Renal cortex interstitium (tissue), 15 donors: ENCODE measurements around the gene DRG2. TPM values are rescaled to one million over a fixed set of nuclear protein-coding genes. Genes with fewer than 3 reads are reported as not detected.

Source experiments
- DNase-seq, 11 donors: peaks; one replicate each; pipeline ENCODE4 v3.0.0-alpha.2; 2013; ENCODE audit warnings: low read depth in 9 of 11, low spot score in 4 of 11; ENCODE audit errors: extremely low read depth in 1 of 11
- long read RNA-seq, 16 experiments: transcript quantifications; one replicate each; lab custom pipeline, GENCODE V29; 2026
- polyA plus RNA-seq, 3 donors: library from polyadenylated mRNA; unstranded; fragments of 120-200 nt; gene quantifications; one replicate each; pipeline ENCODE4 v1.2.1, GENCODE V29; 2013; ENCODE audit not compliant: insufficient read length in 3 of 3

The DRG2 gene
- 10 to 100 TPM; 31.9 to 40.5 (median 40.1) TPM for polyA plus RNA-seq
- long read RNA-seq, donor 1, transcript DRG2-201 (13 exons, 1,964 nt), result major isoform, 8 of 10 reads
- long read RNA-seq, donor 1, partial matches to known transcripts, result 0 of 10 reads
- long read RNA-seq, donor 1, other reads (novel, unspliced or antisense), result 0 of 10 reads
- long read RNA-seq, donor 2, transcript DRG2-201 (13 exons, 1,964 nt), result major isoform, 6 of 9 reads
- long read RNA-seq, donor 2, partial matches to known transcripts, result 0 of 9 reads
- long read RNA-seq, donor 2, other reads (novel, unspliced or antisense), result 0 of 9 reads
- long read RNA-seq, donor 3, transcript DRG2-201 (13 exons, 1,964 nt), result major isoform, 12 of 22 reads
- long read RNA-seq, donor 3, partial matches to known transcripts, result 7 of 22 reads
- long read RNA-seq, donor 3, other reads (novel, unspliced or antisense), result 0 of 22 reads
- long read RNA-seq, donor 4, full-length matches to known transcripts, result 10 of 10 reads
- long read RNA-seq, donor 4, partial matches to known transcripts, result 0 of 10 reads
- long read RNA-seq, donor 4, other reads (novel, unspliced or antisense), result 0 of 10 reads
- long read RNA-seq, donor 5, result 0 reads
- long read RNA-seq, donor 6, partial matches to known transcripts, result 0 of 8 reads
- long read RNA-seq, donor 6, other reads (novel, unspliced or antisense), result 0 of 8 reads
- long read RNA-seq, donor 7, transcript DRG2-201 (13 exons, 1,964 nt), result major isoform, 14 of 17 reads
- long read RNA-seq, donor 7, partial matches to known transcripts, result 0 of 17 reads
- long read RNA-seq, donor 7, other reads (novel, unspliced or antisense), result 0 of 17 reads
- long read RNA-seq, donor 8, result 0 reads
- long read RNA-seq, donor 9, transcript DRG2-201 (13 exons, 1,964 nt), result major isoform, 7 of 7 reads
- long read RNA-seq, donor 9, partial matches to known transcripts, result 0 of 7 reads
- long read RNA-seq, donor 9, other reads (novel, unspliced or antisense), result 0 of 7 reads
- long read RNA-seq, donor 10, transcript DRG2-201 (13 exons, 1,964 nt), result major isoform, 10 of 12 reads
- long read RNA-seq, donor 10, partial matches to known transcripts, result 0 of 12 reads
- long read RNA-seq, donor 10, other reads (novel, unspliced or antisense), result 0 of 12 reads
- long read RNA-seq, donor 11, partial matches to known transcripts, result 0 of 5 reads
- long read RNA-seq, donor 11, other reads (novel, unspliced or antisense), result 0 of 5 reads
- long read RNA-seq, donor 12, partial matches to known transcripts, result 10 of 15 reads
- long read RNA-seq, donor 12, other reads (novel, unspliced or antisense), result 0 of 15 reads
- long read RNA-seq, donor 13, result 0 reads
- long read RNA-seq, donor 14, partial matches to known transcripts, result 0 of 7 reads
- long read RNA-seq, donor 14, other reads (novel, unspliced or antisense), result 0 of 7 reads
- long read RNA-seq, donor 15, partial matches to known transcripts, result 0 of 2 reads
- long read RNA-seq, donor 15, other reads (novel, unspliced or antisense), result 0 of 2 reads
- long read RNA-seq, donor 16, transcript DRG2-201 (13 exons, 1,964 nt), result major isoform, 21 of 38 reads
- long read RNA-seq, donor 16, partial matches to known transcripts, result 13 of 38 reads
- long read RNA-seq, donor 16, other reads (novel, unspliced or antisense), result 0 of 38 reads

DNA sequence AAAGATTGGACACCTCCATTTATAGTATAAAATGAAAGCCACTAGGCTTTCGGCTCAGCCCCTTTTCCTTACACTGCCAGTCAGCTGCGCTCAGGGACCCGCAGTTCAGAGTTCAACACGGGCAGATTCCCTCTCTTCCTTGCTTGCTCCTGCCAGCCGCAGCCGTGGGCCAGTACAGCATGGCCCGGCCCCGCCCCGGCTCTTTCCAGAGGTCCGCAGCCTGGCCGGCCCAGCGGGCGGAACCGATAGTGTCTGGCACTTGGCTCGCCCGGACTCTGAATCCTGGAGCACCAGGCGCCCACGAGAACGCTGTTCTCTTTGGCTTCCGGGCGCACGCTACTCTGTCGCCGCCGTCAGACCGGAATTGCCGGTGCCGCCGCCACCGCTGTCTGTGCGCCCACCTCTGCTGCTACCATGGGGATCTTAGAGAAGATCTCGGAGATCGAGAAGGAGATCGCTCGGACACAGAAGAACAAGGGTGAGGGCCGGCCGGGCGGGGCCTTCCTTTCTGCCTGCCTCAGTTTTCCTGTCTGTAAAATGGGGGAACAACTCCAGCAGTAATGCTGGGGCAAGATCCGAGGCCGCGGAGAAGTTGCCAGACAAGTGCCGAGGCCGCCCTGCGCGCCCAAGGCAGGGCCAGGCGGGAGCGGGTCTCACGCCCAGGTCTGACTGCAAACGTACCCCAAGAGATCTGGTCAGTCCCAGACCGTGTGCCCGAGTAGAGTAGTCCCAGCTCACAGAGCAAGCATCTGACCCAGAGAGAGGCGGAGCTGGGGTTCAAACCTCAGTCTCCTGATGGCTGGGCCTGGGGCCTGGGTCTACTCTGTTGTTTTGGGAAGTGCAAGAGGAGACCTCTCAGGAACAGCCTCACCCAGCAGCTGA is at the start of gene DRG2:
TSS of gene DRG2 (plus strand) at position 339 of the 882 bp plus-strand sequence. CDS start at position 415, 76 bp downstream.
- peak; percentile 75 to 92 (median 88) for DNase-seq

DNA sequence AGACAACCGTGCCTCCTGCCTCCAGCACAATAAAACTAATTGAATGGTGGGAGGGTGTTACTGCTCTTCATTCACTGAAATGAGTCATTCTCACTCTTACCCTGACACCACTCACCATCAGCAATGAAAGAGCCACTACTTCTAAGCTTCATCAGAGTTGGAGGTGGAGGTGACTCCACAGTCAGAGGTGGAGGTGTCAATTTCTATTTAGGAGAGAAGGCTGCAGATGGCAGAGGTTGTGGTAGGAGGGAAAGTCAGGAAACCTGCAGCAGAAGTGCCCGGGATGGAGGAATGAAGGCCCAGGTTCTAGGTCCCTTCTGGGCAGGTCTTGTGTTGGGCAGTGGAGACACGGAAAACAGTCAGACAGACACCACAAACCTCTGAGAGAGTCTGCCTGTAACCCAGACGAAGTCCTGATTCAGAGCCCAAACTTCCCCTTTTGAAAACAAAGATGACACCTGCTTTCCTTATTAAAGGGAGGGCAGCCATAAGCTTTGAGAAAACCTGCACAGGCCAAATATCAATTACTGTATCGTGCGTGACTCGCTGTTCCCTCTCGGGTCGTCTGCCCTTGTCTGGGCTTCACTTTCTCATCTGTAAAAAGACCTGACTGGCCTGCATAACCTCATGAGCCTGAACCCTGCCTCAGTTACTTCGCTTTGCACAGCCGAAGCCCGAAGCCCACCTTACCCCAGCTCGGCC is 49.4 kb upstream of the DRG2 start:
- no peak for DNase-seq

GRCh38 chr17:18038861-18039534 is 48.8 kb upstream of the DRG2 start, which contains the start of the genes ATPAF2 and GID4:
TSS of gene ATPAF2 (minus strand) at chr17:18039168. CDS start at chr17:18039013, 155 bp downstream.
TSS of gene GID4 (plus strand) at chr17:18039408. CDS start at chr17:18039465, 57 bp downstream.
- DNase-seq, result peak; percentile 94 to 99 (median 99)

DNA sequence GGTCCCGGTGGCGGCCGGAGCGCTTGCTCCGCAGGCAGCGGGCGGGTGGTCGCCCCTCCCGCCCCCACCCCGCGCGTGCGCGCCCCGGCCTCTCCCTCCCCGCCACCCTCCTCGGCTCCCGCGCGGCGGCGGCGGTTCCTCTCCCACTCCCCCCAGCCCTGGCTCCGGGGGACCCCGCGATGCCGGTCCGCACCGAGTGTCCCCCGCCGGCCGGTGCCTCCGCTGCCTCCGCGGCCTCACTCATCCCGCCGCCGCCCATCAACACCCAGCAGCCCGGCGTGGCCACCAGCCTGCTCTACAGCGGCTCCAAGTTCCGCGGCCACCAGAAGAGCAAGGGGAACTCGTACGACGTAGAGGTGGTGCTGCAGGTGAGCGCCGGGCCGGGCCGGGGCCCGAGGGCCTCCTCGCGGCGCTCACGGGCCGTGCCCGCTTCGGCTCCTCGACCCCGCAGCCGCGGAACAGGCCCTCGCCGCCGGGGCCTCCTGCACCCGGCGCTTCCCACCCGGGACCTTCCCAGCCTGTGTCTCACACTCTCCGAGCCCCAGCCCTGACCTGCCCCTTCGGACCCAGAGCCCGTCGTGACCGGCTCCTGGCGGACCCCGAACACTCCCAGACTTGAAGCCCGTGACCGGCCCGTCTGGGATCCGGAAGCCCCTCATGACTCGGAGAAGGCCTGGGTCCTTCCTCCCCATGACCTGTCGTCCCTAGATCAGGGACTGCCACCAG is 48.0 kb upstream of the DRG2 start:
- DNase-seq, result peak in 4 of 11 donors; percentile 16 to 32 (median 30)

DNA sequence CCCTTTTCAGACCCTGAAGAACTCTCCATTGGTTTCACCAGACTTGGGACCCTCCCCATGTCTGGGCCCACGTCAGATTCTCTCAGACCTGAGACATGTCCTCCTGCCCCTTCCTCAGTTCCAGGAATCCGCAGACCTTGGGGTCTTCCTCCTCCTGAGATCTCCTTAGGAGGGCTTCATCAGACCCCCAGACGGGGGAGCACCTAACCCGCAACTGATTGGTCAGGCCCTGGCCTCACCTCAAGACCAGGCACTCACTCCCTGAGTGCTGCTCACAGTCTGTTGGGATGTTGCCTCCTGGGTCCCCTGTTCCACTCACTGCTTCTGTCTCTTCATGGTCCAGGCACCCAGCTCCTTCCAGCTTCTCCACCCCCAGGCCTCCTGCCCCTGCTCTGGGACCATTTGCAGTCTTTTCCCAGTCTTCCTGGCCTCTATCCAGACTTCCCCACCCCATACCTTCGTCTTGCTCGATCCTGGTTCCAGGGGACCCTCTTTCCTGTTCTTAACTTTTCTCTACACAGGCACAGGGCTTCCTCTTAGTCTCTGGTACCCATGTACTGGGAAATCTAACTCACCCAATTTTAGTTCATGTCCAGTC is 47.4 kb upstream of the DRG2 start:
- DNase-seq, result no peak

GRCh38 chr17:18041776-18042175 is 46.0 kb upstream of the DRG2 start:
- no peak for DNase-seq

DNA sequence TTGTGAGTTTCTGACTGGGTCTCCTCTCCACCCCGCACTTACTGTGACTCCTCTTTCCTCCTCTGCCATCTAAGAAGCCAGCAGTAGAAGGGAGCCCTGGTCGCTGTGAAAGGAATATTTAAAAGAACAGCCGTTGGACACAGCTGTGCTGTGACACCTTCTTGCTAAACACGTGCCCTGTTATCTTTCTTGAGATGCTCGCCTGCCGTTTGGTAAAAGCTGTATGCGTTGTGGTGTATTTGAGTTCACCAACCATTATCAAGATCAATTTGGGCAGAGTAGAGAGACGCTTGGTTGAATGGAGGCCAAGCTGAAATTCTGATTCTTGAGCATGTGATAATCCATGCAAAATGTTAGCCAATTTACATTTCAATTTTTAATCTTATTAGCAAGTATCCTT is 44.8 kb upstream of the DRG2 start:
- no peak for DNase-seq

- DNase-seq, result no peak
These were observed 44.3 kb upstream of the DRG2 start for GRCh38 chr17:18043491-18043890.

GRCh38 chr17:18044609-18045008 is 43.1 kb upstream of the DRG2 start:
- no peak for DNase-seq

DNA sequence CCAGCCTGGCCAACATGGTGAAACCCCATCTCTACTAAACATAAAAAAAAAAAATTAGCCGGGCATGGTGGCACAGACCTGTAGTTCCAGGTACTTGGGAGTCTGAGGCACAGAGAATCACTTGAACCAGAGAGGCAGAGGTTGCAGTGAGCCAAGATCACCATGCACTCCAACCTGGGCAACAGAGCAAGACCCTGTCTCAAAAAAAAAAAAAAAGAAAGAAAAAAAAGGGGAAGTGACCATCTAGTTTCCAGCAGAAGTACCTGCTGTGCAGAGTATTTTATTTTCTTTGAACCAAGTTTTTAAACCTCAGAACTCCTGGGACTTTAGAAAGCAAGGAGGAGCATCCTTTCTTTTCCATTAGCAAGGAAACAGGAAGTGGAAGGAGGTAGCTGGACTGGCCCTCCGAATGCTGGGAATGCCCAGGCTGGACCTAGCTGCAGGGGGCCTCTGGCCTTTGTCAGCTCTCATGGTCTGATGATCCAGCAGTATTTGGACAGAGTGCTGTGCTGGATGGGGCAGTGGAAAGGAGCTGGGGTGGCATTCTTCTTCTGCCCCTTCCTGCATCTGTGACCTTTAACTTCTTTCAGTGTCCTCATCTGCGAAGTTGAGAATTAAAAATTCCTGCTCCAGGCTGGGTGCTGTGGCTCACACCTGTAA is 41.9 kb upstream of the DRG2 start:
- no peak for DNase-seq

- no peak for DNase-seq
These were observed 32.2 kb upstream of the DRG2 start for GRCh38 chr17:18055597-18055996.

DNA sequence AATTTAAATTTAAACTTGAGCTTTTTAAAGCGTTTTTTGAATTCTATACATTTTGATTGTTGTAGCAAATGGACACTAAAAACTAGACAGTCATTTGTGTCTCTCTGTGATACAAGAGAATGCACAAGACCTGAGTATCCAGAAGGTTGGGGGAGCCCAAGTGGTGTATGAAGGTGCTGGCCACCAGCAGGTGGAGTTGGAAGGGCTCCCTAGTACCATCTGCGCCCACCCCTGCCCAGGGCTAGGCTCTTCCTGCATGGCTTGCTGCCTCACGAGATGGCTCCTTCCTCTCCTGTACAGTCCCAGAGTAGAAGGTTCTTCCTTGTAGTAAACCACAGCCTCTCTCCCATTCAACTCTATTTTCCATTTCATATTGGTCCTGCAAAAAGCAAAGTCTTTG is 31.5 kb upstream of the DRG2 start:
- DNase-seq, result no peak

GRCh38 chr17:18059283-18059682 is 28.5 kb upstream of the DRG2 start:
- no peak for DNase-seq

DNA sequence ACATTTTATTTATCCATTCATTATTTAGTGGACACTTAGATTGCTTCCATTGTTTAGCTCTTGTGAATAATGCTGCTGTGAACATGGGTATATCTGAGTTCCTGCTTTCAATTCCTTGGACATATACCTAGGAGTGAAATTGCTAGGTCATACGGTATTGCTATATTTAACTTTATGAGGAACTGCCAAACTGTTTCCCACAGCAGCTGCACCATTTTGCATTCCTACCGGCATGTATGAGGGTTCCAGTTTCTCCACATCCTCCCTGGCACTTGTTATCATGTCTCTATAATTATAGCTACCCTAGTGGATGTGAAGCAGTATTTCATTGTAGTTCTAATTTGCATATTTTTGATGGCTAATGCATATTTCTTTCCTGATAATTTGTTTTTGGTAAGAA is 23.7 kb upstream of the DRG2 start:
- DNase-seq, result no peak

DNA sequence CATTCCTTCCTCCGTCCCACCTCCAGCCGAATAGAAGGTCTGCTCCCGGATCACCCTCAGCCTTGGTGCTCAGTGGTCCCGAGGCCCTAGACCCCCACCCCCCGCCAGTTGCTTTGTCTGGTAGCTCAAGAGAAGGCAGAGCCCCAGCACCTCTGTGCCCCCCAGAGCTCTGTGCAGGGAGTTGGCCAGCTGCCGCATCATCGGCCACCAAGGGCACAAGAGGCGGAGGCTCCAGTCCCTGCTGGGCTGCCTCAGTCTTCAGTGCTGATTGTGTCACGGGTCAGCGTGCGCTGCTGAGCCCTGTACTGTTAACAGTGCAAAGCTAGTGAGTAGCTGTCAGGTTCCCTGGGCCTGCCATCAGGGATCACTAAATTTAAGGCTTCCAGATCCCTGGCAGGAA is 22.2 kb upstream of the DRG2 start:
- no peak for DNase-seq
